ENCODE data around the gene FXYD6. TPM values are rescaled to one million over a fixed set of nuclear protein-coding genes. Genes with fewer than 3 reads are reported as not detected.

The FXYD6 gene
- total and polyA plus RNA-seq, 9 of the 15 experiments (the other 6 are each of a cell fraction or from before 2014, with no cell fraction given) = 0.07 to 0.35 TPM; not detected in 7

DNA sequence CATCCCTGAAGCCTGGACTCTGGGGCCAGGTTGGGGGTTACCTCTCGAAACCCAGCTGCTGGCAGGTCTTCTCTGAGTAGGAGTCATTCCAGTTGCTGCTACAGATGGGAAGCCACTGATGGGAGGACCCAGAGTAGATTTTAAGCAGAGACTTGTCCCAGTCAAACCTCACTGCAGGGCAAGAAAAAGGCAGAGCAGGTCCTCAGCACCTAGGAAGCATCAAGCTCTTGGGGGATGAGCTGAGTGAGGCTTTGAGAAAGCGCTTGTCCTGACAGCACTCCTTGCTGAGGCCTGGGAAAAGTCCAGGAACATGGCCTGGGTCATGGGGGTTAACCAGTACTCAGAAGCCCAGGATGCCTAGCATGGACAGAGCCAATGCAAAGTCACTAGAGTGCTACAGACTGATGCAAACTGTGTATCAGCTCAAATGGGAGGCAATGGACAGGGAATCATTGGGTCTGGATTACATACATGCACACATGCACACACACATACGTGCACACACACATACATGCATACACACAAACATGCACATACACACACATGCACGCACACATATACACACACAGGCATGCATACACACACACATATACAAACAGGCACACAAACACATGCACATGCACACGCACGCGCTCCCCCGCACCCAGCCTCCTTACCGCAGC, 37.4 kb upstream of the FXYD6 start (continued):
- TF ChIP-seq GATAD2B (IDR thresholded peaks at IDR 0.05; ENCODE audit: borderline replicate concordance) (no peak), MYC (IDR thresholded peaks at IDR 0.05; ENCODE audit: low read depth, low read length) (no peak), MYC (CRISPR knock-in tag; IDR thresholded peaks at IDR 0.05; ENCODE audit: borderline replicate concordance, low read depth) (no peak), NCOA1 (IDR thresholded peaks at IDR 0.05; ENCODE audit: low read depth) (no peak), FOXM1 (IDR thresholded peaks at IDR 0.05; ENCODE audit: low read depth) (no peak), FOXM1 (CRISPR knock-in tag; IDR thresholded peaks at IDR 0.05; ENCODE audit: low read depth) (no peak), KDM1A (IDR thresholded peaks at IDR 0.05) (peak in 1 of 2 experiments; percentile 62; a peak in 2 of 4 replicates), ZEB2 (IDR thresholded peaks at IDR 0.05) (no peak), HNRNPH1 (optimal IDR thresholded peaks at IDR 0.05; ENCODE audit: low read depth, low read length) (no peak), SMAD2 (IDR thresholded peaks at IDR 0.05; ENCODE audit: low read depth, low read length) (no peak), ZFP36 (IDR thresholded peaks at IDR 0.05; ENCODE audit: low read depth, low read length, partially characterized antibody) (no peak), ARHGAP35 (IDR thresholded peaks at IDR 0.05; ENCODE audit: partially characterized antibody) (no peak), TOE1 (IDR thresholded peaks at IDR 0.05; ENCODE audit: borderline replicate concordance) (no peak), TOE1 (CRISPR knock-in tag; IDR thresholded peaks at IDR 0.05; ENCODE audit: borderline replicate concordance, low read depth) (no peak), TSC22D4 (tag; IDR thresholded peaks at IDR 0.05) (no peak), CXXC5 (CRISPR knock-in tag; IDR thresholded peaks at IDR 0.05) (no peak), MTF1 (CRISPR knock-in tag; IDR thresholded peaks at IDR 0.05; ENCODE audit: borderline replicate concordance) (no peak), PHF20 (IDR thresholded peaks at IDR 0.05; ENCODE audit: partially characterized antibody) (peak; percentile 41), HNRNPLL (IDR thresholded peaks at IDR 0.05; ENCODE audit: low read depth, low read length, poor library complexity, severe bottlenecking) (no peak), CBFA2T2 (conservative IDR thresholded peaks at IDR 0.05) (no peak)
- TF ChIP-seq, protein P1, sequence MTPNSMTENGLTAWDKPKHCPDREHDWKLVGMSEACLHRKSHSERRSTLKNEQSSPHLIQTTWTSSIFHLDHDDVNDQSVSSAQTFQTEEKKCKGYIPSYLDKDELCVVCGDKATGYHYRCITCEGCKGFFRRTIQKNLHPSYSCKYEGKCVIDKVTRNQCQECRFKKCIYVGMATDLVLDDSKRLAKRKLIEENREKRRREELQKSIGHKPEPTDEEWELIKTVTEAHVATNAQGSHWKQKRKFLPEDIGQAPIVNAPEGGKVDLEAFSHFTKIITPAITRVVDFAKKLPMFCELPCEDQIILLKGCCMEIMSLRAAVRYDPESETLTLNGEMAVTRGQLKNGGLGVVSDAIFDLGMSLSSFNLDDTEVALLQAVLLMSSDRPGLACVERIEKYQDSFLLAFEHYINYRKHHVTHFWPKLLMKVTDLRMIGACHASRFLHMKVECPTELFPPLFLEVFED (CRISPR knock-in tag; conservative IDR thresholded peaks at IDR 0.05) = no peak
- TF ChIP-seq, protein P2, sequence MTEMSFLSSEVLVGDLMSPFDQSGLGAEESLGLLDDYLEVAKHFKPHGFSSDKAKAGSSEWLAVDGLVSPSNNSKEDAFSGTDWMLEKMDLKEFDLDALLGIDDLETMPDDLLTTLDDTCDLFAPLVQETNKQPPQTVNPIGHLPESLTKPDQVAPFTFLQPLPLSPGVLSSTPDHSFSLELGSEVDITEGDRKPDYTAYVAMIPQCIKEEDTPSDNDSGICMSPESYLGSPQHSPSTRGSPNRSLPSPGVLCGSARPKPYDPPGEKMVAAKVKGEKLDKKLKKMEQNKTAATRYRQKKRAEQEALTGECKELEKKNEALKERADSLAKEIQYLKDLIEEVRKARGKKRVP (CRISPR knock-in tag; IDR thresholded peaks at IDR 0.05) = no peak
- TF ChIP-seq, protein P3, sequence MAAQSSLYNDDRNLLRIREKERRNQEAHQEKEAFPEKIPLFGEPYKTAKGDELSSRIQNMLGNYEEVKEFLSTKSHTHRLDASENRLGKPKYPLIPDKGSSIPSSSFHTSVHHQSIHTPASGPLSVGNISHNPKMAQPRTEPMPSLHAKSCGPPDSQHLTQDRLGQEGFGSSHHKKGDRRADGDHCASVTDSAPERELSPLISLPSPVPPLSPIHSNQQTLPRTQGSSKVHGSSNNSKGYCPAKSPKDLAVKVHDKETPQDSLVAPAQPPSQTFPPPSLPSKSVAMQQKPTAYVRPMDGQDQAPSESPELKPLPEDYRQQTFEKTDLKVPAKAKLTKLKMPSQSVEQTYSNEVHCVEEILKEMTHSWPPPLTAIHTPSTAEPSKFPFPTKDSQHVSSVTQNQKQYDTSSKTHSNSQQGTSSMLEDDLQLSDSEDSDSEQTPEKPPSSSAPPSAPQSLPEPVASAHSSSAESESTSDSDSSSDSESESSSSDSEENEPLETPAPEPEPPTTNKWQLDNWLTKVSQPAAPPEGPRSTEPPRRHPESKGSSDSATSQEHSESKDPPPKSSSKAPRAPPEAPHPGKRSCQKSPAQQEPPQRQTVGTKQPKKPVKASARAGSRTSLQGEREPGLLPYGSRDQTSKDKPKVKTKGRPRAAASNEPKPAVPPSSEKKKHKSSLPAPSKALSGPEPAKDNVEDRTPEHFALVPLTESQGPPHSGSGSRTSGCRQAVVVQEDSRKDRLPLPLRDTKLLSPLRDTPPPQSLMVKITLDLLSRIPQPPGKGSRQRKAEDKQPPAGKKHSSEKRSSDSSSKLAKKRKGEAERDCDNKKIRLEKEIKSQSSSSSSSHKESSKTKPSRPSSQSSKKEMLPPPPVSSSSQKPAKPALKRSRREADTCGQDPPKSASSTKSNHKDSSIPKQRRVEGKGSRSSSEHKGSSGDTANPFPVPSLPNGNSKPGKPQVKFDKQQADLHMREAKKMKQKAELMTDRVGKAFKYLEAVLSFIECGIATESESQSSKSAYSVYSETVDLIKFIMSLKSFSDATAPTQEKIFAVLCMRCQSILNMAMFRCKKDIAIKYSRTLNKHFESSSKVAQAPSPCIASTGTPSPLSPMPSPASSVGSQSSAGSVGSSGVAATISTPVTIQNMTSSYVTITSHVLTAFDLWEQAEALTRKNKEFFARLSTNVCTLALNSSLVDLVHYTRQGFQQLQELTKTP (IDR thresholded peaks at IDR 0.05; ENCODE audit: low read depth in 1 of 2, partially characterized antibody in 2 of 2) = no peak

Data from K562 (cell line).